ENCODE results near the gene CMPK1.

DNA sequence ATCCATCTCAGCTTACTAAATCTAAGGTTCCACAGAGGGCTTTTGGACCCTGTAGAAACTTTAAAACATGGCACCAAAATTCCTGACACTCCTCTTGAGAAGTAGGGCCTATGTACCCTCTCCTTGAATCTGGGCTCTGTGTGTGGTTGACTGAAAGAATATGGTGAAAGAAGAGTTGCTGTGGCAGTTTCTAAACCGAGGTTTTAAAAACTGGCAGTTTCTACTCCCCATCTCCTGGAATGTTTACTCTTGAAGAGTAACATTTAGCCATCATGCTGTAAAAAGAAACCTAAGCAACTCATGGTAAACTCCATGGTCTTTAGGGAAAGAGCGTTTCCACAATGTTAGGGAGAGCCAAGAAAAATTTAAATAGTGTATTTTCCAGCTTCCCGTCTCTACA is 4.6 kb upstream of the CMPK1 start:
- TF ChIP-seq, protein P1, sequence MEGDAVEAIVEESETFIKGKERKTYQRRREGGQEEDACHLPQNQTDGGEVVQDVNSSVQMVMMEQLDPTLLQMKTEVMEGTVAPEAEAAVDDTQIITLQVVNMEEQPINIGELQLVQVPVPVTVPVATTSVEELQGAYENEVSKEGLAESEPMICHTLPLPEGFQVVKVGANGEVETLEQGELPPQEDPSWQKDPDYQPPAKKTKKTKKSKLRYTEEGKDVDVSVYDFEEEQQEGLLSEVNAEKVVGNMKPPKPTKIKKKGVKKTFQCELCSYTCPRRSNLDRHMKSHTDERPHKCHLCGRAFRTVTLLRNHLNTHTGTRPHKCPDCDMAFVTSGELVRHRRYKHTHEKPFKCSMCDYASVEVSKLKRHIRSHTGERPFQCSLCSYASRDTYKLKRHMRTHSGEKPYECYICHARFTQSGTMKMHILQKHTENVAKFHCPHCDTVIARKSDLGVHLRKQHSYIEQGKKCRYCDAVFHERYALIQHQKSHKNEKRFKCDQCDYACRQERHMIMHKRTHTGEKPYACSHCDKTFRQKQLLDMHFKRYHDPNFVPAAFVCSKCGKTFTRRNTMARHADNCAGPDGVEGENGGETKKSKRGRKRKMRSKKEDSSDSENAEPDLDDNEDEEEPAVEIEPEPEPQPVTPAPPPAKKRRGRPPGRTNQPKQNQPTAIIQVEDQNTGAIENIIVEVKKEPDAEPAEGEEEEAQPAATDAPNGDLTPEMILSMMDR (IDR thresholded peaks at IDR 0.05; ENCODE audit: low read depth, low read length), result no peak
- TF ChIP-seq EZH2phosphoT487 (IDR thresholded peaks at IDR 0.05; ENCODE audit: low read depth), result no peak

All from OCI-LY3 (cell line).